HG03460 (cell line): ENCODE measurements around the gene CWC22.

Experiments
- ATAC-seq: cut with Tn5 transposase; IDR thresholded peaks from one replicate; pipeline ENCODE4 v1.9.1; 2021; ENCODE audit not compliant: unreplicated experiment

The CWC22 gene

DNA sequence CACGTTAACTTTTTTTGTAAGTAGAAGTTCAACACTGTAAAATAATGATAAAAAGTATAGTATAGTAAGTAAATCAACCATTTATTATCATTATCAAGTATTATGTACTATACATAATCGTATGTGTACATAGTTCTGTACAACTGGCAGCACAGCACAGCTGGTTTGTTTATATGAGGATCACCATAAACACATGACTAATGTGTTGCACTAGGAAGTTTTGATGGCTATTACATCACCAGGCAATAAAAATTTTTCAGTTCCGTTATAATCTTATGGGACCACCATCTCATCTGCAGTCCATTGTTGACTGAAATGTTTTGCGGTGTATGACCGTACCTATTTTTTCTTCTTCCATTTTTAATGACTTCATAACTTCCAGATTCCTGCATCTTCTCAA lies 106.4 kb downstream of the CWC22 start:
- no peak for ATAC-seq

DNA sequence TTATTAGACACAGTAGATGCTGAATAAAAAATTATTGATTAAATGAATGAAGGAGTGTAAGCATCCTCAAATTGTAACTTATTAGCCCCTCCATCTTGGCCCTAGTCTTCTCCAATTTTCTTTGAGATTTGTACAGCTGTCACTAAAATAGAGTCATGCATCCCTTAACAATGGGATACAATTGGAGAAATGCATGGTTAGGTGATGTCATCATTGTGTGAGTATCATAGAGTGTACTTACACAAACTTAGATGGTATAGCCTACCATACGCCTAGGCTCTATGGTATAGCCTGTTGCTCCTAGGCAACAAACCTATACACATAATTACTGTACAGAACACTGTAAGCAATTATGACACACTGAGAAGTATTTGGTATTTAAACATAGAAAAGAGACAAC lies 107.4 kb downstream of the CWC22 start:
- ATAC-seq = no peak

DNA sequence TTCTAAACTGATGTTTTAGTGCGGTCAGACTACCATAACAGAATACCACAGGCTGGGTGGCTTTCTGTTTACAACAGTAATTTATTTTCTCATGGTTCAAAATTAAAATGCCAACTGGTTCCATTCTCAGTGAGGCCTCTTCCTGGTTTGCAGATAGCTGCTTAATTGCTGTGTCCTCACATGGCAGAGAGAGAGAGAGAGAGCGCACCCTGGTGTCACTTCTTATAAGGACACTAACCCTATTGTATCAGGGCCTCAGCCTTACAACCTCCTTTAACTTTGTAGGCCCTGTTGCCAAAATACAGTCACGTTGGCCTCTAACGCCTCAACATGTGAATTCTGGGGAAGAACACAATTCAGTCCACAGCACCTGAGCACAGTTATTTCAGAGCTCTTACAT lies 108.2 kb downstream of the CWC22 start:
- ATAC-seq = peak; percentile 60
